ENCODE measurements around the gene SNX27. TPM values are rescaled to one million over a fixed set of nuclear protein-coding genes. Genes with fewer than 3 reads are reported as not detected.

Gene SNX27
- total RNA-seq, 1 donor from 2014 or later, result 62.1 TPM

- Histone ChIP-seq H3K4me3 (no peak overlapping the region), H3K4me1 (no peaks in the 10 kb centered on the region), H3K27ac (no peak overlapping the region), H3K27me3 (no peaks in the 10 kb centered on the region), H3K9me3 (no peaks in the 10 kb centered on the region), H3K36me3 (no peaks in the 10 kb centered on the region)
- no peak for DNase-seq
- TF ChIP-seq CTCF (IDR thresholded peaks at IDR 0.05), result no peak
- peak; percentile 54 for ATAC-seq
- intact Hi-C loops (cut with DNase I), result no loop called here
Measured at GRCh38 chr1:151606384-151606783, 5.5 kb upstream of the SNX27 start.

GRCh38 chr1:151606857-151607256 lies 5.0 kb upstream of the SNX27 start:
- Histone ChIP-seq H3K27me3 (no peaks in the 10 kb centered on the region), H3K4me3 (no peak overlapping the region), H3K4me1 (no peaks in the 10 kb centered on the region), H3K27ac (no peak overlapping the region), H3K36me3 (no peaks in the 10 kb centered on the region), H3K9me3 (no peaks in the 10 kb centered on the region)
- TF ChIP-seq CTCF (IDR thresholded peaks at IDR 0.05), result no peak
- intact Hi-C loops (cut with DNase I), result no loop called here
- no peak for ATAC-seq
- no peak for DNase-seq

- no peak for DNase-seq
- no peak overlapping the region for H3K4me3 ChIP-seq
- no peaks in the 10 kb centered on the region for H3K27me3 ChIP-seq
- H3K36me3 ChIP-seq, result no peaks in the 10 kb centered on the region
- ATAC-seq, result no peak
- intact Hi-C loops (cut with DNase I), result no loop called here
- H3K4me1 ChIP-seq, result peaks cover 12% of the 10 kb centered on the region
- no peak overlapping the region for H3K27ac ChIP-seq
- H3K9me3 ChIP-seq, result no peaks in the 10 kb centered on the region
- TF ChIP-seq CTCF (IDR thresholded peaks at IDR 0.05), result no peak
Measured at GRCh38 chr1:151610142-151610541, 1.7 kb upstream of the SNX27 start.

GRCh38 chr1:151611288-151611790 lies 511 bp upstream of the SNX27 start:
- DNase-seq, result no peak
- no peak for TF ChIP-seq CTCF (IDR thresholded peaks at IDR 0.05)
- Histone ChIP-seq H3K4me1 (peaks cover 12% of the 10 kb centered on the region), H3K27me3 (no peaks in the 10 kb centered on the region), H3K4me3 (peak overlapping the region; percentile 93), H3K9me3 (no peaks in the 10 kb centered on the region), H3K36me3 (peaks cover 4% of the 10 kb centered on the region), H3K27ac (peak overlapping the region; percentile 94)
- ATAC-seq, result peak; percentile 68
- intact Hi-C loops (cut with DNase I), result no loop called here

- Histone ChIP-seq H3K27me3 (no peaks in the 10 kb centered on the region), H3K4me1 (peaks cover 12% of the 10 kb centered on the region), H3K36me3 (peaks cover 4% of the 10 kb centered on the region), H3K4me3 (peak overlapping the region; percentile 93), H3K9me3 (no peaks in the 10 kb centered on the region), H3K27ac (peak overlapping the region; percentile 94)
- TF ChIP-seq CTCF (IDR thresholded peaks at IDR 0.05), result no peak
- peak; percentile 32 for ATAC-seq
- intact Hi-C loops (cut with DNase I), result no loop called here
- peak; percentile 71 for DNase-seq
Measured at GRCh38 chr1:151612501-151613281, 841 bp downstream of the SNX27 start.
